NCI-H2107 (cell line): ENCODE measurements around the gene EGFL7.

ENCODE experiments used
- DNase-seq: peaks from one replicate; lab custom pipeline; 2025; lab: John Stamatoyannopoulos, UW

EGFL7 gene

GRCh38 chr9:136644343-136644592, 18.4 kb upstream of the EGFL7 start:
- DNase-seq = no peak

- DNase-seq = no peak
Observed at GRCh38 chr9:136644593-136645351, 17.9 kb upstream of the EGFL7 start.

- no peak for DNase-seq
Observed at GRCh38 chr9:136645352-136645902, 17.3 kb upstream of the EGFL7 start.

GRCh38 chr9:136645903-136646754, 16.6 kb upstream of the EGFL7 start:
- DNase-seq = no peak

GRCh38 chr9:136646827-136647711, 15.6 kb upstream of the EGFL7 start:
- no peak for DNase-seq

- DNase-seq = no peak
Observed at GRCh38 chr9:136648751-136649150, 14.0 kb upstream of the EGFL7 start.

GRCh38 chr9:136650021-136650420, 12.7 kb upstream of the EGFL7 start:
- no peak for DNase-seq

- no peak for DNase-seq
Observed at GRCh38 chr9:136650648-136651047, 12.1 kb upstream of the EGFL7 start.

GRCh38 chr9:136651860-136652259, 10.9 kb upstream of the EGFL7 start:
- no peak for DNase-seq

- DNase-seq = no peak
Observed at GRCh38 chr9:136653323-136654079, 9.2 kb upstream of the EGFL7 start.

- DNase-seq = no peak
Observed at GRCh38 chr9:136654820-136655535, 7.7 kb upstream of the EGFL7 start.

- DNase-seq = no peak
Observed at GRCh38 chr9:136655536-136656182, 7.1 kb upstream of the EGFL7 start.

GRCh38 chr9:136656183-136656738, 6.5 kb upstream of the EGFL7 start:
- DNase-seq = no peak

GRCh38 chr9:136656795-136657611, 5.7 kb upstream of the EGFL7 start:
- DNase-seq = no peak

- no peak for DNase-seq
Observed at GRCh38 chr9:136657974-136658848, 4.5 kb upstream of the EGFL7 start.

GRCh38 chr9:136658849-136659535, 3.7 kb upstream of the EGFL7 start:
- no peak for DNase-seq
